ENCODE measurements around the gene PTGER2. TPM values are rescaled to one million over a fixed set of nuclear protein-coding genes. Genes with fewer than 3 reads are reported as not detected.

Gene PTGER2
- total and polyA plus RNA-seq, 4 donors, result 2.0 to 20.6 (median 6.8) TPM

DNA sequence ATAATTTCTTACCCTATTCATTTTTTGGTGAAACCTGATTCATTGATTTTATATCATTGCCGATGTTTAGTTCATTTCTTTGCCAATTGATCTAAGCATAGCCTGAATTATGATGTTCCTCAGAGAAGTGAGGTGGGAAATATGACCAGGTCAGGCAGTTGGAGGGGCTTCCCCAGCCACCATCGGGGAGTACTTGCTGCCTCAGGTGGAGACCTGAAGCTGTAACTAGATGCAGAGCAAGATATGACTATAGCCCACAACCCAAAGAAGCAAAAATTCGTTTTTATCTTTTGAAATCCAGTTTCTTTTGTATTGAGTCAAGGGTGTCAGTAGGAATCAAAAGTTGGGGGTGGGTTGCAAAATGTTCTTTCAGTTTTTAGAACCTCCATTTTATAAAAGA lies 38.7 kb upstream of the PTGER2 start:
- Histone ChIP-seq H3K27me3 (ENCODE audit: control insufficient read depth in 3 of 3, insufficient read depth in 3 of 3, low read length in 2 of 3) (peaks cover 0 to 16% (median 11%) of the 10 kb centered on the region in 3 donors), H3K4me1 (ENCODE audit: control insufficient read depth in 5 of 5, insufficient read depth in 5 of 5, low read length in 5 of 5) (no peaks in the 10 kb centered on the region), H3K9me3 (ENCODE audit: control insufficient read depth in 4 of 4, insufficient read depth in 3 of 4, low read length in 3 of 4) (no peaks in the 10 kb centered on the region), H3K36me3 (ENCODE audit: control insufficient read depth in 4 of 4, insufficient read depth in 4 of 4, low read length in 4 of 4) (no peaks in the 10 kb centered on the region), H3K27ac (ENCODE audit: low read depth in 1 of 2, low read length in 1 of 2) (no peak overlapping the region), H3K4me3 (no peak overlapping the region), H3K9ac (ENCODE audit: insufficient read depth in 1 of 2, low read length in 2 of 2) (no peak overlapping the region)
- TF ChIP-seq CTCF (IDR thresholded peaks at IDR 0.05; ENCODE audit: control extremely low read depth, extremely low read depth), result no peak
- 57 to 66% methylated on average over 3 of the region's 3 CpGs for WGBS, 2 donors
- no peak for ATAC-seq (ENCODE audit: insufficient read depth, low FRiP score)
- DNase-seq, result no peak

- H3K9me3 ChIP-seq (ENCODE audit: control insufficient read depth in 4 of 4, insufficient read depth in 3 of 4, low read length in 3 of 4), result no peaks in the 10 kb centered on the region
- H3K4me3 ChIP-seq, result no peak overlapping the region
- no peak overlapping the region for H3K9ac ChIP-seq (ENCODE audit: insufficient read depth in 1 of 2, low read length in 2 of 2)
- no peak overlapping the region for H3K27ac ChIP-seq (ENCODE audit: low read depth in 1 of 2, low read length in 1 of 2)
- WGBS, 2 donors, result 83 to 92% methylated on average over 4 of the region's 4 CpGs
- H3K36me3 ChIP-seq (ENCODE audit: control insufficient read depth in 4 of 4, insufficient read depth in 4 of 4, low read length in 4 of 4), result no peaks in the 10 kb centered on the region
- no peaks in the 10 kb centered on the region for H3K4me1 ChIP-seq (ENCODE audit: control insufficient read depth in 5 of 5, insufficient read depth in 5 of 5, low read length in 5 of 5)
- TF ChIP-seq CTCF (IDR thresholded peaks at IDR 0.05; ENCODE audit: control extremely low read depth, extremely low read depth), result no peak
- ATAC-seq (ENCODE audit: insufficient read depth, low FRiP score), result no peak
- H3K27me3 ChIP-seq (ENCODE audit: control insufficient read depth in 3 of 3, insufficient read depth in 3 of 3, low read length in 2 of 3), result peaks cover 0 to 6% (median 5%) of the 10 kb centered on the region in 3 donors
- DNase-seq, result no peak
Measured at GRCh38 chr14:52277552-52277951, 36.6 kb upstream of the PTGER2 start.

DNA sequence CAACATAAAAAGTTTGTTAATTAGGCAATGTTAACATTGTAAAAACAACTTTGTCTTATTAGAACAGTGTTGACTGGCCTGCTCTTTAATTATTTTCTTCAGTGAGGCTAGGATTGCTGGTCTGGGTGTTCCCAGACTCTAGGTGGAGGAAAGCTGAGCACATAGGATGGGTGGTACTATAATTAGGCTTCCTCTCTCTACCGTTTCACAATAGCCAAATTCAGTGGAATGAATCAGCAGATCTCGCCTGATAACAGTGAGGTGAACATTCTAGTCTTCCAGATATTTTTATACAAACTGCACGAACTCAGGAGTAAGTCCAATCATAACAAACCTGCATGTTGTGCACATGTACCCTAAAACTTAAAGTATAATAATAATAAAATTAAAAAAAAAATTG lies 34.7 kb upstream of the PTGER2 start:
- Histone ChIP-seq H3K27me3 (ENCODE audit: control insufficient read depth in 3 of 3, insufficient read depth in 3 of 3, low read length in 2 of 3) (peaks cover 0 to under 1% (median 0%) of the 10 kb centered on the region in 3 donors), H3K36me3 (ENCODE audit: control insufficient read depth in 4 of 4, insufficient read depth in 4 of 4, low read length in 4 of 4) (no peaks in the 10 kb centered on the region), H3K9me3 (ENCODE audit: control insufficient read depth in 4 of 4, insufficient read depth in 3 of 4, low read length in 3 of 4) (no peaks in the 10 kb centered on the region), H3K27ac (ENCODE audit: low read depth in 1 of 2, low read length in 1 of 2) (no peak overlapping the region), H3K4me1 (ENCODE audit: control insufficient read depth in 5 of 5, insufficient read depth in 5 of 5, low read length in 5 of 5) (no peaks in the 10 kb centered on the region), H3K4me3 (no peak overlapping the region), H3K9ac (ENCODE audit: insufficient read depth in 1 of 2, low read length in 2 of 2) (no peak overlapping the region)
- no peak for DNase-seq
- no peak for ATAC-seq (ENCODE audit: insufficient read depth, low FRiP score)
- TF ChIP-seq CTCF (IDR thresholded peaks at IDR 0.05; ENCODE audit: control extremely low read depth, extremely low read depth), result no peak
- whole genome bisulfite sequencing, 2 donors, result 10 to 20% methylated on average over 3 of the region's 3 CpGs

DNA sequence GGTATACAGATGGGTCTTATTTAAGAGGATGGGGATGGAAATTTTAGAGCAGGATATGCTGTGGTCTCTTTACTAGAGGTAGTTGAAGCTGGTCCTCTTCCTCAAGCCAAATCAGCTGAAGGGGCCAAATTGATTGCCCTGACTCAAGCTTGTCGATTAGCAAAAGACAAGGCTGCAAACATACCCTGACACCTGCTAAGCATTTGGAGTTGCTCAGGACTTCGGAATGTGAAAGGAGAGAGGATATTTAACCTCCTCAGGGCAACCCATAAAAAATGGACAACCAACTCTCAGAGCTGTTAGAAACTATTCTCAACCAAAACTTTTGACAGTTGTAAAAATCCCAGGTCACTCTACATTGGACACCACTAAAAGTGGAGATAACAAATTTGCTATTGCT lies 31.0 kb upstream of the PTGER2 start:
- no peak overlapping the region for H3K27ac ChIP-seq (ENCODE audit: low read depth in 1 of 2, low read length in 1 of 2)
- H3K4me3 ChIP-seq, result no peak overlapping the region
- H3K27me3 ChIP-seq (ENCODE audit: control insufficient read depth in 3 of 3, insufficient read depth in 3 of 3, low read length in 2 of 3), result no peaks in the 10 kb centered on the region
- no peak for TF ChIP-seq CTCF (IDR thresholded peaks at IDR 0.05; ENCODE audit: control extremely low read depth, extremely low read depth)
- WGBS, 2 donors, result 80 to 91% methylated on average over 2 of the region's 2 CpGs
- no peaks in the 10 kb centered on the region for H3K36me3 ChIP-seq (ENCODE audit: control insufficient read depth in 4 of 4, insufficient read depth in 4 of 4, low read length in 4 of 4)
- H3K4me1 ChIP-seq (ENCODE audit: control insufficient read depth in 5 of 5, insufficient read depth in 5 of 5, low read length in 5 of 5), result no peaks in the 10 kb centered on the region
- DNase-seq, result no peak
- H3K9me3 ChIP-seq (ENCODE audit: control insufficient read depth in 4 of 4, insufficient read depth in 3 of 4, low read length in 3 of 4), result no peaks in the 10 kb centered on the region
- no peak for ATAC-seq (ENCODE audit: insufficient read depth, low FRiP score)
- H3K9ac ChIP-seq (ENCODE audit: insufficient read depth in 1 of 2, low read length in 2 of 2), result no peak overlapping the region

Data from lung (tissue), 12 donors.